GM23248 (cell line): ENCODE results near the gene RNFT2.

Experiments used
- EZH2 ChIP-seq: fragments of 200-600 bp; sonication (generic); IDR thresholded peaks from 2 replicates; pipeline ENCODE4 v1.6.1; 2018; ENCODE audit warnings: antibody characterized with exemption, mild to moderate bottlenecking; ENCODE audit not compliant: insufficient read depth, poor library complexity, severe bottlenecking
- EZH2phosphoT487 ChIP-seq: fragments of 200-600 bp; sonication (generic); IDR thresholded peaks from 2 replicates; pipeline ENCODE4 v1.6.1; 2018; ENCODE audit warnings: antibody characterized with exemption, moderate library complexity, mild to moderate bottlenecking, low read depth; ENCODE audit not compliant: insufficient read depth

- no peak for TF ChIP-seq EZH2phosphoT487
- TF ChIP-seq EZH2 = no peak
Observed at GRCh38 chr12:116784238-116784612, 46.1 kb downstream of the RNFT2 start.
